ENCODE data around the gene PKLR.
A peak's percentile ranks its signal among the peaks of the same experiment; 100 is the strongest.

Gene PKLR

GRCh38 chr1:155282488-155283091 is 18.6 kb downstream of the PKLR start:
- DNase-seq = no peak

GRCh38 chr1:155279268-155279667 is 22.0 kb downstream of the PKLR start:
- no peak for DNase-seq

- no peak for DNase-seq
Measured at GRCh38 chr1:155278689-155279160, 22.5 kb downstream of the PKLR start.

- no peak for DNase-seq
Measured at GRCh38 chr1:155277902-155278688, 23.1 kb downstream of the PKLR start.

GRCh38 chr1:155277070-155277901 is 24.0 kb downstream of the PKLR start, which contains the start of gene HCN3:
HCN3 (plus strand) TSS chr1:155277463; CDS start chr1:155277591, 128 bp downstream.
- peak; percentile 86 to 93 for DNase-seq

- peak; percentile 84 to 86 for DNase-seq
Measured at GRCh38 chr1:155273343-155274245, 27.6 kb downstream of the PKLR start, which contains the start of gene CLK2. CLK2 (minus strand) TSS chr1:155273504; CDS start chr1:155270977, 2,527 bp downstream.

GRCh38 chr1:155272466-155273342 is 28.5 kb downstream of the PKLR start:
- DNase-seq = no peak

- DNase-seq = no peak
Measured at GRCh38 chr1:155269381-155269780, 31.9 kb downstream of the PKLR start.

GRCh38 chr1:155268630-155269029 is 32.6 kb downstream of the PKLR start:
- DNase-seq = no peak

- DNase-seq = no peak
Measured at GRCh38 chr1:155267373-155267772, 33.9 kb downstream of the PKLR start.

GRCh38 chr1:155266553-155266952 is 34.7 kb downstream of the PKLR start:
- no peak for DNase-seq

- no peak for DNase-seq
Measured at GRCh38 chr1:155263067-155263466, 38.2 kb downstream of the PKLR start.

- peak; percentile 70 to 88 for DNase-seq
Measured at GRCh38 chr1:155261852-155262673, 39.2 kb downstream of the PKLR start, which contains the start of gene SCAMP3. SCAMP3 (minus strand) TSS chr1:155262360; CDS start chr1:155262151, 209 bp downstream.

- DNase-seq = no peak
Measured at GRCh38 chr1:155261493-155261851, 39.8 kb downstream of the PKLR start.

- no peak for DNase-seq
Measured at GRCh38 chr1:155260276-155260675, 41.0 kb downstream of the PKLR start.

GRCh38 chr1:155256058-155256852 is 45.0 kb downstream of the PKLR start:
- no peak for DNase-seq

- DNase-seq = peak; percentile 46 to 73
Measured at GRCh38 chr1:155255243-155256007, 45.8 kb downstream of the PKLR start, which contains the start of gene ENTREP3. ENTREP3 (minus strand) TSS chr1:155255483; CDS start chr1:155254877, 606 bp downstream.

- DNase-seq = no peak
Measured at GRCh38 chr1:155254714-155255242, 46.5 kb downstream of the PKLR start.
